Neutrophil (primary cell): ENCODE data around the gene DAB1.

ENCODE experiments used
- H3K27ac ChIP-seq: fragments of 200-600 bp; sonication (generic); 2 replicates; pipeline ENCODE4 v1.5.1; 2016; ENCODE audit warnings: mild to moderate bottlenecking, moderate library complexity
- H3K27me3 ChIP-seq: fragments of 200-600 bp; sonication (generic); 2 replicates; pipeline ENCODE4 v1.6.0; 2016; ENCODE audit warnings: mild to moderate bottlenecking
- H3K36me3 ChIP-seq: fragments of 200-600 bp; sonication (generic); 2 replicates; pipeline ENCODE4 v1.5.1; 2017
- H3K4me1 ChIP-seq, 2 experiments: fragments of 200-600 bp in 1 of 2; sonication (generic) in 1 of 2; 1 replicate in 1 of 2; 2 replicates in 1 of 2; pipeline versions ENCODE4 v1.5.1 to v1.6.1; 2013 to 2016; ENCODE audit warnings: low read depth in 1 of 2, low read length in 1 of 2, mild to moderate bottlenecking in 1 of 2, moderate library complexity in 1 of 2; ENCODE audit not compliant: control insufficient read depth in 1 of 2, insufficient read depth in 1 of 2
- H3K4me3 ChIP-seq, 2 experiments: fragments of 200-600 bp in 1 of 2; sonication (generic) in 1 of 2; 1 replicate in 1 of 2; 2 replicates in 1 of 2; pipeline ENCODE4 v1.5.1; 2013 to 2016; ENCODE audit warnings: low read depth in 1 of 2, low read length in 1 of 2, mild to moderate bottlenecking in 1 of 2, moderate library complexity in 1 of 2
- H3K9me3 ChIP-seq: fragments of 200-600 bp; sonication (generic); 2 replicates; pipeline ENCODE4 v1.5.1; 2016
- TF ChIP-seq, protein P1 (sequence below): fragments of 200-600 bp; sonication (generic); IDR thresholded peaks from 2 replicates; pipeline ENCODE4 v1.5.1; 2016; ENCODE audit warnings: antibody characterized with exemption

DAB1 gene

DNA sequence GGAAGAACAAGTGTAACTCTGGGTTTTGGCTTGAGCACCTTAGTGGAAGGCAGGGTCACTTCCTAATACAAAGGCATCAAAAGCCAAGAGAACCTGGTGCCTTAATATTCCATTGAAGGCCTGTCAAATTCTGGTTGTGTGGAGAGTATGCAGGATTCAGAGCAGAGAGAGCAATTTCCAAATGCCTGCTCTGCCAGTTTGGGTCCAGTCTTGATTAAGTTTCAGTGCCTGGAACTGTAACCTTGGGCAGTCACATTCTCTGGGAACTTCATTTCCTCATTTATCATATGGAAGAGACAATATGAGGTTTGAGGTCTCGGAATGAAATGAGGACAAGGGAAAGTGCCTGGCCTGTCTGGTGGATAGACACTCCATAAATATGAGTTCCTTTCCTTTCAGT lies 260.1 kb downstream of the DAB1 start:
- no peaks in the 10 kb centered on the region for H3K4me1 ChIP-seq
- TF ChIP-seq, protein P1, sequence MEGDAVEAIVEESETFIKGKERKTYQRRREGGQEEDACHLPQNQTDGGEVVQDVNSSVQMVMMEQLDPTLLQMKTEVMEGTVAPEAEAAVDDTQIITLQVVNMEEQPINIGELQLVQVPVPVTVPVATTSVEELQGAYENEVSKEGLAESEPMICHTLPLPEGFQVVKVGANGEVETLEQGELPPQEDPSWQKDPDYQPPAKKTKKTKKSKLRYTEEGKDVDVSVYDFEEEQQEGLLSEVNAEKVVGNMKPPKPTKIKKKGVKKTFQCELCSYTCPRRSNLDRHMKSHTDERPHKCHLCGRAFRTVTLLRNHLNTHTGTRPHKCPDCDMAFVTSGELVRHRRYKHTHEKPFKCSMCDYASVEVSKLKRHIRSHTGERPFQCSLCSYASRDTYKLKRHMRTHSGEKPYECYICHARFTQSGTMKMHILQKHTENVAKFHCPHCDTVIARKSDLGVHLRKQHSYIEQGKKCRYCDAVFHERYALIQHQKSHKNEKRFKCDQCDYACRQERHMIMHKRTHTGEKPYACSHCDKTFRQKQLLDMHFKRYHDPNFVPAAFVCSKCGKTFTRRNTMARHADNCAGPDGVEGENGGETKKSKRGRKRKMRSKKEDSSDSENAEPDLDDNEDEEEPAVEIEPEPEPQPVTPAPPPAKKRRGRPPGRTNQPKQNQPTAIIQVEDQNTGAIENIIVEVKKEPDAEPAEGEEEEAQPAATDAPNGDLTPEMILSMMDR, result no peak

GRCh38 chr1:57163325-57163724 lies 260.5 kb downstream of the DAB1 start:
- TF ChIP-seq, protein P1, result no peak
- H3K27me3 ChIP-seq, result no peaks in the 10 kb centered on the region

More for the DNA sequence above, 260.1 kb downstream of the DAB1 start:
- Histone ChIP-seq H3K9me3 (no peaks in the 10 kb centered on the region), H3K36me3 (no peaks in the 10 kb centered on the region), H3K27ac (no peak overlapping the region), H3K27me3 (no peaks in the 10 kb centered on the region), H3K4me3 (no peak overlapping the region)

GRCh38 chr1:57162607-57163261 lies 261.1 kb downstream of the DAB1 start:
- no peaks in the 10 kb centered on the region for H3K27me3 ChIP-seq
- TF ChIP-seq, protein P1, result no peak
- H3K36me3 ChIP-seq, result no peaks in the 10 kb centered on the region
- no peak overlapping the region for H3K27ac ChIP-seq
- no peaks in the 10 kb centered on the region for H3K4me1 ChIP-seq
- no peak overlapping the region for H3K4me3 ChIP-seq
- H3K9me3 ChIP-seq, result no peaks in the 10 kb centered on the region

More at GRCh38 chr1:57163325-57163724, 260.5 kb downstream of the DAB1 start:
- H3K36me3 ChIP-seq, result no peaks in the 10 kb centered on the region
- no peaks in the 10 kb centered on the region for H3K9me3 ChIP-seq
- H3K27ac ChIP-seq, result no peak overlapping the region
- no peaks in the 10 kb centered on the region for H3K4me1 ChIP-seq
- H3K4me3 ChIP-seq, result no peak overlapping the region

DNA sequence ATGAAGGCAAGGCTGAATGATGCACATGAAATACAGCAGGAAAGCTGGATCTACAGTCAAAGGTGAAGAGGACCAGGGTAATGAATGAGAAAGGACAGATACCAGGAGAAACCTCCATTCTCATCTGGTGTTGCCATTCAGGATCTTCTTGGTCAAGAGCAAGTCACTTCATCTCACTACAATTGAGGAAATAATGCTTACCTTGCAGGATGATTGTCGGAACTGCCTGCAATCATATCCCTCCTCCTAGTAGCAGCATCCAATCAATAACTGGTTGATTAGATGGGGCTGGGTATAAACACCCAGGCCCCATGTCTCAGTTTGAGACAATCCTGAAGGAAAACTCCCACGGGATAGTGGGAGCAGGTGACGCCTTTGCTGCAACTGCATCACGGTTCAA lies 263.3 kb downstream of the DAB1 start:
- Histone ChIP-seq H3K9me3 (no peaks in the 10 kb centered on the region), H3K27me3 (peaks cover 5% of the 10 kb centered on the region), H3K27ac (no peak overlapping the region), H3K4me3 (no peak overlapping the region), H3K4me1 (no peaks in the 10 kb centered on the region), H3K36me3 (no peaks in the 10 kb centered on the region)
- TF ChIP-seq, protein P1, result no peak

- TF ChIP-seq, protein P1, result no peak
- no peaks in the 10 kb centered on the region for H3K4me1 ChIP-seq
- no peak overlapping the region for H3K27ac ChIP-seq
- H3K9me3 ChIP-seq, result no peaks in the 10 kb centered on the region
- peaks cover 5% of the 10 kb centered on the region for H3K27me3 ChIP-seq
- H3K4me3 ChIP-seq, result no peak overlapping the region
- no peaks in the 10 kb centered on the region for H3K36me3 ChIP-seq
Measured at GRCh38 chr1:57158604-57158998, 265.3 kb downstream of the DAB1 start.
